Measurements from ENCODE around the gene MTHFD2L.

DNA sequence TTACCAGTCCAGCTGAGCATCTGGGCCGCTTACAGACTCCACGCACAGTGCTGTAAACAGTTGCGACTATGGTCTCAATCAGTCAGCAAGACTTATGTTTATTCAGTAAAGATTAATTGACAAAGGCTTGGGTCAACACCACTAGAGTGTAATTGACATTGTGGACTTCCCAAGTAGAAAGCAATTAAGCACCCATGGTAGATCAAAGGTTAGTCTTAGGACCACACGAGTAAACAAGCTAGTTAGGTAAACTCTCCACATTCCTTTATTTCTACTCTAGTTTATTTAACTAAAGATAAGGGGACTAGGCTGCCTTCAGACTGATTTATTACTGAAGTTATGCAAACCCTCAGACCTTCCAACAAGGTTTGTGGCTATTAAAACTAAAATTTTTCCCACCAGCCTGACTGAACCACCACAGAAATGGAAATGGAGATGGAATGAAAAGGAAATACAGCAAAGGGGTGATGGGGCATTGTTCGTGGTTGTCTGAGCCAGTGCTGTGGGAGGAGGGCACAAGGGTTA lies 44.2 kb downstream of the MTHFD2L start:
- TF ChIP-seq, protein P1, sequence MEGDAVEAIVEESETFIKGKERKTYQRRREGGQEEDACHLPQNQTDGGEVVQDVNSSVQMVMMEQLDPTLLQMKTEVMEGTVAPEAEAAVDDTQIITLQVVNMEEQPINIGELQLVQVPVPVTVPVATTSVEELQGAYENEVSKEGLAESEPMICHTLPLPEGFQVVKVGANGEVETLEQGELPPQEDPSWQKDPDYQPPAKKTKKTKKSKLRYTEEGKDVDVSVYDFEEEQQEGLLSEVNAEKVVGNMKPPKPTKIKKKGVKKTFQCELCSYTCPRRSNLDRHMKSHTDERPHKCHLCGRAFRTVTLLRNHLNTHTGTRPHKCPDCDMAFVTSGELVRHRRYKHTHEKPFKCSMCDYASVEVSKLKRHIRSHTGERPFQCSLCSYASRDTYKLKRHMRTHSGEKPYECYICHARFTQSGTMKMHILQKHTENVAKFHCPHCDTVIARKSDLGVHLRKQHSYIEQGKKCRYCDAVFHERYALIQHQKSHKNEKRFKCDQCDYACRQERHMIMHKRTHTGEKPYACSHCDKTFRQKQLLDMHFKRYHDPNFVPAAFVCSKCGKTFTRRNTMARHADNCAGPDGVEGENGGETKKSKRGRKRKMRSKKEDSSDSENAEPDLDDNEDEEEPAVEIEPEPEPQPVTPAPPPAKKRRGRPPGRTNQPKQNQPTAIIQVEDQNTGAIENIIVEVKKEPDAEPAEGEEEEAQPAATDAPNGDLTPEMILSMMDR (IDR thresholded peaks at IDR 0.05; ENCODE audit: control extremely low read depth in 1 of 3, insufficient read depth in 1 of 3, low read depth in 1 of 3, low read length in 3 of 3) = no peak
- TF ChIP-seq POLR2A (IDR thresholded peaks at IDR 0.05; ENCODE audit: control extremely low read depth in 1 of 2, low read depth in 2 of 2, low read length in 2 of 2) (no peak), PHF8 (conservative IDR thresholded peaks at IDR 0.05; ENCODE audit: low read depth, low read length) (no peak), JUND (IDR thresholded peaks at IDR 0.05; ENCODE audit: low read length) (no peak), EP300 (IDR thresholded peaks at IDR 0.05; ENCODE audit: borderline replicate concordance in 1 of 2, low read depth in 2 of 2, low read length in 2 of 2) (no peak), CEBPB (IDR thresholded peaks at IDR 0.05; ENCODE audit: low read depth, low read length) (no peak), HDAC2 (IDR thresholded peaks at IDR 0.05; ENCODE audit: borderline replicate concordance in 1 of 2, low read depth in 2 of 2, low read length in 2 of 2) (no peak), EZH2 (IDR thresholded peaks at IDR 0.05; ENCODE audit: low read depth, low read length, severe bottlenecking) (no peak), POLR2AphosphoS5 (IDR thresholded peaks at IDR 0.05; ENCODE audit: low read depth, low read length) (no peak), CREB1 (IDR thresholded peaks at IDR 0.05) (no peak), EGR1 (IDR thresholded peaks at IDR 0.05; ENCODE audit: borderline replicate concordance, low read depth, low read length) (no peak)
- TF ChIP-seq, protein P2, sequence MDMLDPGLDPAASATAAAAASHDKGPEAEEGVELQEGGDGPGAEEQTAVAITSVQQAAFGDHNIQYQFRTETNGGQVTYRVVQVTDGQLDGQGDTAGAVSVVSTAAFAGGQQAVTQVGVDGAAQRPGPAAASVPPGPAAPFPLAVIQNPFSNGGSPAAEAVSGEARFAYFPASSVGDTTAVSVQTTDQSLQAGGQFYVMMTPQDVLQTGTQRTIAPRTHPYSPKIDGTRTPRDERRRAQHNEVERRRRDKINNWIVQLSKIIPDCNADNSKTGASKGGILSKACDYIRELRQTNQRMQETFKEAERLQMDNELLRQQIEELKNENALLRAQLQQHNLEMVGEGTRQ (IDR thresholded peaks at IDR 0.05; ENCODE audit: low read length) = no peak

All from H1 (cell line).